Keratinocyte (primary cell): ENCODE data around the gene MRPL33. TPM values are rescaled to one million over a fixed set of nuclear protein-coding genes. Genes with fewer than 3 reads are reported as not detected.
A peak's percentile ranks its signal among the peaks of the same experiment; 100 is the strongest.

Experiments
- DNase-seq: peaks from one replicate; pipeline ENCODE4 v3.0.0-alpha.2; 2011; ENCODE audit warnings: low read depth, missing footprints, low spot score
- FAIRE-seq: peaks from 2 replicates; lab custom pipeline; 2011; peaks lifted over from hg19 to GRCh38; lab: Jason Lieb, UNC
- H2AFZ ChIP-seq: 2 replicates; pipeline ENCODE4 v1.6.0; 2012; ENCODE audit warnings: low read length, control low read depth, inconsistent platforms; ENCODE audit not compliant: control insufficient read depth
- H3K27ac ChIP-seq: 2 replicates; pipeline ENCODE4 v1.5.1; 2011; ENCODE audit warnings: low read length; ENCODE audit not compliant: control insufficient read depth, insufficient read depth
- H3K27me3 ChIP-seq: 3 replicates; pipeline ENCODE4 v1.6.0; 2011; ENCODE audit warnings: low read length; ENCODE audit not compliant: control insufficient read depth, insufficient read depth; ENCODE audit errors: extremely low read depth
- H3K36me3 ChIP-seq, 2 experiments: 2 replicates in 1 of 2; 3 replicates in 1 of 2; pipeline ENCODE4 v1.5.1; 2011; ENCODE audit warnings: low read length in 2 of 2, mild to moderate bottlenecking in 1 of 2; ENCODE audit not compliant: control insufficient read depth in 2 of 2, insufficient read depth in 2 of 2; ENCODE audit errors: extremely low read depth in 1 of 2
- H3K4me1 ChIP-seq: 3 replicates; pipeline ENCODE4 v1.5.1; 2011; ENCODE audit warnings: low read length; ENCODE audit not compliant: control insufficient read depth, insufficient read depth; ENCODE audit errors: extremely low read depth
- H3K4me2 ChIP-seq: 3 replicates; pipeline ENCODE4 v1.6.0; 2011; ENCODE audit warnings: low read depth, low read length; ENCODE audit not compliant: control insufficient read depth, insufficient read depth; ENCODE audit errors: extremely low read depth
- H3K4me3 ChIP-seq, 3 experiments: fragments of 200-600 bp in 1 of 3; sonication (generic) in 1 of 3; 2 replicates in 2 of 3; 3 replicates in 1 of 3; pipeline ENCODE4 v1.5.1; 2011 to 2016; ENCODE audit warnings: low read length in 3 of 3, mild to moderate bottlenecking in 3 of 3, control low read depth in 2 of 3, inconsistent platforms in 1 of 3, low read depth in 1 of 3, mixed read lengths in 1 of 3, mixed run types in 1 of 3, moderate library complexity in 1 of 3; ENCODE audit not compliant: control insufficient read depth in 2 of 3, insufficient read depth in 2 of 3; ENCODE audit errors: extremely low read depth in 1 of 3
- H3K79me2 ChIP-seq: 2 replicates; pipeline ENCODE4 v1.6.0; 2012; ENCODE audit warnings: low read length; ENCODE audit not compliant: control insufficient read depth, insufficient read depth
- H3K9ac ChIP-seq: 3 replicates; pipeline ENCODE4 v1.6.0; 2011; ENCODE audit warnings: low read length; ENCODE audit not compliant: control insufficient read depth, insufficient read depth; ENCODE audit errors: extremely low read depth
- H3K9me1 ChIP-seq: 3 replicates; pipeline ENCODE4 v1.6.0; 2011; ENCODE audit warnings: low read length; ENCODE audit not compliant: control insufficient read depth, insufficient read depth; ENCODE audit errors: extremely low read depth
- H3K9me3 ChIP-seq: 2 replicates; pipeline ENCODE4 v1.5.1; 2012; ENCODE audit warnings: low read depth, low read length; ENCODE audit not compliant: control insufficient read depth
- H4K20me1 ChIP-seq: 3 replicates; pipeline ENCODE4 v1.6.0; 2011; ENCODE audit warnings: low read length; ENCODE audit not compliant: control insufficient read depth, insufficient read depth; ENCODE audit errors: extremely low read depth
- EZH2 ChIP-seq: IDR thresholded peaks from one replicate; pipeline ENCODE4 v1.6.1; 2012; ENCODE audit warnings: inconsistent platforms, mild to moderate bottlenecking, low read length, moderate library complexity
- dilution Hi-C: fragments of 300-500 bp; cut with MboI; formaldehyde crosslinking; loops from one replicate; pipeline ENCODE4 v1.7.0; 2020; ENCODE audit warnings: low sequenced_read_pairs; ENCODE audit not compliant: extremely low pct_ligation_motif_present
- polyA plus RNA-seq, 5 experiments: library from polyadenylated mRNA; depleted of rRNA in 3 of 5; stranded (reverse) in 3 of 5; stranded (forward) in 1 of 5; unstranded in 1 of 5; fragments of >200 nt; gene quantifications; 1 replicate in 1 of 5; 2 replicates in 3 of 5; 3 replicates in 1 of 5; pipeline versions ENCODE4 v1.2.1 to v1.2.3, GENCODE V29; 2011 to 2012; ENCODE audit warnings: missing spikeins in 2 of 5, low read depth in 1 of 5, low replicate concordance in 1 of 5
- TF ChIP-seq, protein P1 (sequence below), 3 experiments: IDR thresholded peaks in 1 of 3; conservative IDR thresholded peaks in 1 of 3; optimal IDR thresholded peaks in 1 of 3; 2 replicates in 2 of 3; 3 replicates in 1 of 3; pipeline versions ENCODE3 to v1.5.1; 2011; ENCODE audit warnings: low read length in 3 of 3, mild to moderate bottlenecking in 3 of 3, moderate library complexity in 2 of 3, control low read depth in 1 of 3, inconsistent platforms in 1 of 3; ENCODE audit not compliant: insufficient read depth in 2 of 3; ENCODE audit errors: extremely low read depth in 1 of 3

The MRPL33 gene
- polyA plus RNA-seq, 1 donor (not counting 4 experiments of a cell fraction or from before 2014, with no cell fraction given), result 110 TPM

DNA sequence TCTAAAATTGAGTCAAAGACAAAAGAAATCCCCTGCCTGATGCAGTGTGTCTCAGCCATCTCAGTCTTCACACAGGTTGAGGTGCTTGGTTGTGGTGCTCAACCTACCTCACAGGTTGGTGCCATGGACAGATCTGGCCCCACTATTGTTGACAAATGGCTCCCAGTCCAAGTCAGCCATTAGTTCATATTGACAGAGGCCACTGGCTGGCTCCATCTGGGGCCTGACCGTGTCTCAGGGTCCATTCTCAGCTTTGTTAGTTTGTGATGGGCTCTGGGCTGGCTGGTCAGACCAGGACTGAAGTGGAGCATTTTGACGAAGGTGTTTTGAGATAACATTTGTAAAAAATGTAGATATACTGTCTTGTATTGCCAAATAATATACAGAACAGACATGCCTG is 36.9 kb downstream of the MRPL33 start:
- Histone ChIP-seq H4K20me1 (no peaks in the 10 kb centered on the region), H2AFZ (no peak overlapping the region), H3K27ac (no peak overlapping the region), H3K79me2 (no peaks in the 10 kb centered on the region), H3K9me3 (no peaks in the 10 kb centered on the region), H3K4me2 (no peak overlapping the region), H3K4me1 (peaks cover 20% of the 10 kb centered on the region), H3K9ac (no peak overlapping the region), H3K27me3 (no peaks in the 10 kb centered on the region), H3K9me1 (no peaks in the 10 kb centered on the region), H3K36me3 (no peaks in the 10 kb centered on the region), H3K4me3 (no peak overlapping the region)
- FAIRE-seq (no peak), DNase-seq (no peak)
- dilution Hi-C loops, result no loop called here
- TF ChIP-seq, protein P1, sequence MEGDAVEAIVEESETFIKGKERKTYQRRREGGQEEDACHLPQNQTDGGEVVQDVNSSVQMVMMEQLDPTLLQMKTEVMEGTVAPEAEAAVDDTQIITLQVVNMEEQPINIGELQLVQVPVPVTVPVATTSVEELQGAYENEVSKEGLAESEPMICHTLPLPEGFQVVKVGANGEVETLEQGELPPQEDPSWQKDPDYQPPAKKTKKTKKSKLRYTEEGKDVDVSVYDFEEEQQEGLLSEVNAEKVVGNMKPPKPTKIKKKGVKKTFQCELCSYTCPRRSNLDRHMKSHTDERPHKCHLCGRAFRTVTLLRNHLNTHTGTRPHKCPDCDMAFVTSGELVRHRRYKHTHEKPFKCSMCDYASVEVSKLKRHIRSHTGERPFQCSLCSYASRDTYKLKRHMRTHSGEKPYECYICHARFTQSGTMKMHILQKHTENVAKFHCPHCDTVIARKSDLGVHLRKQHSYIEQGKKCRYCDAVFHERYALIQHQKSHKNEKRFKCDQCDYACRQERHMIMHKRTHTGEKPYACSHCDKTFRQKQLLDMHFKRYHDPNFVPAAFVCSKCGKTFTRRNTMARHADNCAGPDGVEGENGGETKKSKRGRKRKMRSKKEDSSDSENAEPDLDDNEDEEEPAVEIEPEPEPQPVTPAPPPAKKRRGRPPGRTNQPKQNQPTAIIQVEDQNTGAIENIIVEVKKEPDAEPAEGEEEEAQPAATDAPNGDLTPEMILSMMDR (optimal IDR thresholded peaks at IDR 0.05 in 1 of 3, IDR thresholded peaks at IDR 0.05 in 1 of 3, conservative IDR thresholded peaks at IDR 0.05 in 1 of 3; ENCODE audit: extremely low read depth in 1 of 3, insufficient read depth in 2 of 3, low read length in 3 of 3), result no peak
- TF ChIP-seq EZH2, result no peak

DNA sequence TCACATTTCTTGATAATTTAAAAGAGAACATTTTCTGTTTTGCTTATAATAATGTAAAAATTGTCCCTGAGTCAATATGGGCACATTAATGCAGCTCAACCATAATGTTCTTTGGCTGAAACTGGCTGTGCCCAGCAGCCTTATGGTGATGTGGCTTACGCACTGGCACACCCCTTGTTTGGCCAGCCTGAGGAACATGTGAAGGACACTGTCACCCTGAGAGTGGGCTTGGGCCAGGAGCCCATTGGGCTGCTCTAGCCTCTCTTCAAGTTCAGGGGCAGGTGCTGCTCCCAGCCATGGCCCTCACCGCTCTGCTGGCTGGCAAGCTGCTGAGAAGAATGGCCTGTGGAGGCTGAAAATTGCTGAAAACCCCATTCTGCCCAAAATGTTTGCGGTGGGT is 37.5 kb downstream of the MRPL33 start:
- TF ChIP-seq EZH2, result no peak
- TF ChIP-seq, protein P1 (optimal IDR thresholded peaks at IDR 0.05 in 1 of 3, IDR thresholded peaks at IDR 0.05 in 1 of 3, conservative IDR thresholded peaks at IDR 0.05 in 1 of 3; ENCODE audit: extremely low read depth in 1 of 3, insufficient read depth in 2 of 3, low read length in 3 of 3), result no peak
- FAIRE-seq (no peak), DNase-seq (no peak)
- Histone ChIP-seq H3K36me3 (no peaks in the 10 kb centered on the region), H3K27me3 (no peaks in the 10 kb centered on the region), H3K9me1 (no peaks in the 10 kb centered on the region), H3K4me2 (no peak overlapping the region), H3K9me3 (no peaks in the 10 kb centered on the region), H3K9ac (no peak overlapping the region), H3K27ac (peak overlapping the region; percentile 2), H3K4me3 (no peak overlapping the region), H4K20me1 (no peaks in the 10 kb centered on the region), H3K79me2 (no peaks in the 10 kb centered on the region), H2AFZ (no peak overlapping the region), H3K4me1 (peaks cover 20% of the 10 kb centered on the region)
- dilution Hi-C loops, result no loop called here
